GM10847 (cell line): ENCODE data around the gene RNASEL.

Experiments used
- POLR2A ChIP-seq: IDR thresholded peaks from 2 replicates; pipeline ENCODE4 v1.6.1; 2011; ENCODE audit not compliant: insufficient read length; ENCODE audit errors: extremely low read depth

RNASEL gene

GRCh38 chr1:182589931-182590330, 875 bp upstream of the RNASEL start:
- no peak for TF ChIP-seq POLR2A

- TF ChIP-seq POLR2A, result no peak
Measured at GRCh38 chr1:182589520-182589919, 464 bp upstream of the RNASEL start.

- TF ChIP-seq POLR2A, result no peak
Measured at GRCh38 chr1:182587666-182588499, 1.2 kb downstream of the RNASEL start.

GRCh38 chr1:182587093-182587492, 2.0 kb downstream of the RNASEL start:
- TF ChIP-seq POLR2A, result no peak

- no peak for TF ChIP-seq POLR2A
Measured at GRCh38 chr1:182586380-182586779, 2.7 kb downstream of the RNASEL start.

- no peak for TF ChIP-seq POLR2A
Measured at GRCh38 chr1:182584746-182585145, 4.3 kb downstream of the RNASEL start.

GRCh38 chr1:182580736-182581135, 8.3 kb downstream of the RNASEL start:
- TF ChIP-seq POLR2A, result no peak

- no peak for TF ChIP-seq POLR2A
Measured at GRCh38 chr1:182575540-182576149, 13.4 kb downstream of the RNASEL start.

- no peak for TF ChIP-seq POLR2A
Measured at GRCh38 chr1:182574156-182574555, 14.9 kb downstream of the RNASEL start.

- TF ChIP-seq POLR2A, result no peak
Measured at GRCh38 chr1:182570611-182570970, 18.5 kb downstream of the RNASEL start.

- no peak for TF ChIP-seq POLR2A
Measured at GRCh38 chr1:182569939-182570610, 19.0 kb downstream of the RNASEL start.

- no peak for TF ChIP-seq POLR2A
Measured at GRCh38 chr1:182568647-182569284, 20.3 kb downstream of the RNASEL start.

- TF ChIP-seq POLR2A, result no peak
Measured at GRCh38 chr1:182567629-182568028, 21.4 kb downstream of the RNASEL start.

- TF ChIP-seq POLR2A, result no peak
Measured at GRCh38 chr1:182565537-182565936, 23.5 kb downstream of the RNASEL start.

GRCh38 chr1:182564406-182565004, 24.6 kb downstream of the RNASEL start:
- no peak for TF ChIP-seq POLR2A

GRCh38 chr1:182563095-182563494, 26.0 kb downstream of the RNASEL start:
- no peak for TF ChIP-seq POLR2A

- TF ChIP-seq POLR2A, result no peak
Measured at GRCh38 chr1:182561456-182561855, 27.6 kb downstream of the RNASEL start.
